ENCODE results near the gene SEC14L1. TPM values are rescaled to one million over a fixed set of nuclear protein-coding genes. Genes with fewer than 3 reads are reported as not detected.

SEC14L1 gene
- total RNA-seq, 2 donors from 2014 or later, result 31.0 to 38.8 TPM

DNA sequence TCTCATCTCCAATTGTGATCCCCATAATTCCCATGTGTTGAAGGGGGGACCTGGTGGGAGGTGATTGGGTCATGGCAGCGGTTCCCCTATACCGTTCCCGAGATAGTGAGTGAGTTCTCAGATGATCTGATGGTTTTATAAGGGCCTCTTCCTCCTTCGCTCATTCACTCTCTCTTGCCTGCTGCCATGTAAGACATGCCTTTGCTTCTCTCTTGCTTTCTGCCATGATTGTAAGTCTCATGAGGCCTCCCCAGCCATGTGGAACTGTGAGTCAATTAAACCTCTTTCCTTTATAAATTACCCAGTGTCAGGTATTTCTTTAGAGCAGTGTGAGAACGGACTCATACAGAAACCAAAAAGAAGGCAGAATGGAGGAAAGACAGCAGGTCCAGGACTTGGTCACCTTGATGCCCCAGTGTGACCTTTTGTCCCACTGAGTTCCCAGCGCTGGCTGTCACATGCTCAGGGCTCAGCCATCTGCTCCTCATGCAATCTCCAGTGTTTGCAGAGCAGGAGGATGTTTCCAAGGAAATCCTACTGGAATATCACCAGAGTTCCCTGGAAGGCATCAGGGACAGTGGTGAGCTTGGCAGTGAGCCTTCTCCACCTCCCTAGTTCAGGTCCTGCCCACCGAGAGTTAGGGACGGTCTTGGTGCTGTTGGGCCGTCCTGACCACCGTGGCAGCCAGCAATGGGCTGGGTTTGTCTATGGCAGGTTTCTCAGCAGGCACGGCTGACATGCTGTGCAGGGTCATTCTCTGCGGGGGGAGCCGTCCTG is 96.7 kb downstream of the SEC14L1 start:
- intact Hi-C loops (cut with DNase I), result no loop called here

DNA sequence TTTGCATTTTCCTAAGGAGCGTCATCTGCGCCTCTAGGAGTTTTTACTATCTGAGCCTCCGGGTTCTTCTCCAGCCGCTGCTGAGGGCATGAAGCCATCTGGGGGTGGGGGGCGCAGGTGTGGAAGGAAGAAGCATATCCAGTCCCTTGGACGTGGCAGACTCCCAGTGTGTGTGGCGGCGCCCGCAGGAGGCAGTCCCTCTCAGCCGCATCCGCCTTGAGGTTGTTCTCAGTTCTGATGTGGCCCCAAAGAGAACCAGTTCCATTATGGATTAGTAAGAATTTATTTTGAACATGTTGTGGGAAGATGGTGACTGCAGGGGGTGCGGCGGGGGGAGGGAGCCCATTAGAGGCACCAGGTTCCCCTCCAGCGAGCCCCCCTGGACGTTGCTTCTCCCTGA is 100.2 kb downstream of the SEC14L1 start:
- DNase-seq, result no peak

More for the DNA sequence above, 96.7 kb downstream of the SEC14L1 start:
- Histone ChIP-seq H3K27me3 (no peaks in the 10 kb centered on the region), H3K9ac (ENCODE audit: low read depth in 2 of 2, low read length in 2 of 2) (no peak overlapping the region), H3K4me3 (no peak overlapping the region), H3K4me1 (peaks cover 7% of the 10 kb centered on the region), H3K27ac (no peak overlapping the region), H3K9me3 (no peaks in the 10 kb centered on the region), H3K36me3 (no peaks in the 10 kb centered on the region)
- TF ChIP-seq, protein P1, sequence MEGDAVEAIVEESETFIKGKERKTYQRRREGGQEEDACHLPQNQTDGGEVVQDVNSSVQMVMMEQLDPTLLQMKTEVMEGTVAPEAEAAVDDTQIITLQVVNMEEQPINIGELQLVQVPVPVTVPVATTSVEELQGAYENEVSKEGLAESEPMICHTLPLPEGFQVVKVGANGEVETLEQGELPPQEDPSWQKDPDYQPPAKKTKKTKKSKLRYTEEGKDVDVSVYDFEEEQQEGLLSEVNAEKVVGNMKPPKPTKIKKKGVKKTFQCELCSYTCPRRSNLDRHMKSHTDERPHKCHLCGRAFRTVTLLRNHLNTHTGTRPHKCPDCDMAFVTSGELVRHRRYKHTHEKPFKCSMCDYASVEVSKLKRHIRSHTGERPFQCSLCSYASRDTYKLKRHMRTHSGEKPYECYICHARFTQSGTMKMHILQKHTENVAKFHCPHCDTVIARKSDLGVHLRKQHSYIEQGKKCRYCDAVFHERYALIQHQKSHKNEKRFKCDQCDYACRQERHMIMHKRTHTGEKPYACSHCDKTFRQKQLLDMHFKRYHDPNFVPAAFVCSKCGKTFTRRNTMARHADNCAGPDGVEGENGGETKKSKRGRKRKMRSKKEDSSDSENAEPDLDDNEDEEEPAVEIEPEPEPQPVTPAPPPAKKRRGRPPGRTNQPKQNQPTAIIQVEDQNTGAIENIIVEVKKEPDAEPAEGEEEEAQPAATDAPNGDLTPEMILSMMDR (IDR thresholded peaks at IDR 0.05), result no peak
- DNase-seq, result no peak

DNA sequence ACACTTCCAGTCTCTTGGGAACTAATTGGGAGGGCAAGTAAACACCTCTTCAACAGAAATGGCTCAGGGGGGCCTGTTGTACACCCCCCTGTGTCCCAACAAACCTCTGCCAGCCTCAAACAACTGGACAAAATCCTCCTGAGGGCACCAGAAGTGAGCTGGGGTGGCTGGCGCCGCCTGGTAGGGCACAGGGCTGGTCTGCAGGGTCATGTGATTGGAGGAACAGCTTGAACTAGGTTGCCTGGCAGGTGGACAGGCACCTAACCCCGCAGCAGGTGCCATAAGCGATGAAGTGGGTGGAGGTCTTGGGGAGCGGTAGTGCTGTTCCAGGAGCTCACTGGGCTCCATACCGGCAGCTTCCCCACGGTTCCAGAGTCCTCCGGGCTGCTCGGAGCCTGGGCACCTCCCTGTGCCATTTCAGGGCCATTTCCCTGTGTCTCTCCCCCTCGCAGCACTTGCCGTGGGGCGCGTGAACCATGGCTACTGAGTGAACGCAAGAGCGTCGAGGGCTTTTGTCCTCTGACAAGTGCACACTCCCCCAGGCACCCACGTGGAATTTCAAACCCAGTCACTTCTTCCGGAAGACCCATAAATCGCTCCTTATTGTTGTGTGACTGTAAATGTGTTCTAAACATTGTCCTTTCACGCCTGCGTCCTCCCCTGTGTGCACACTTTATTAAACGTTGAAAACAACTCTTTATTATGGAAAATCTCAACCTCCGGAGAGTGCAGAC is 101.5 kb downstream of the SEC14L1 start:
- H3K27ac ChIP-seq, result no peak overlapping the region
- no peak overlapping the region for H3K4me3 ChIP-seq
- TF ChIP-seq, protein P1 (IDR thresholded peaks at IDR 0.05), result no peak
- H3K27me3 ChIP-seq, result no peaks in the 10 kb centered on the region
- H3K9ac ChIP-seq (ENCODE audit: low read depth in 2 of 2, low read length in 2 of 2), result peak overlapping the region in 1 of 2 donors; percentile 4
- intact Hi-C loops (cut with DNase I), result no loop called here
- H3K36me3 ChIP-seq, result no peaks in the 10 kb centered on the region
- no peaks in the 10 kb centered on the region for H3K4me1 ChIP-seq
- no peaks in the 10 kb centered on the region for H3K9me3 ChIP-seq
- no peak for DNase-seq

More for the DNA sequence above, 100.2 kb downstream of the SEC14L1 start:
- Histone ChIP-seq H3K9me3 (no peaks in the 10 kb centered on the region), H3K36me3 (no peaks in the 10 kb centered on the region), H3K4me1 (no peaks in the 10 kb centered on the region), H3K27me3 (no peaks in the 10 kb centered on the region), H3K4me3 (no peak overlapping the region), H3K27ac (no peak overlapping the region), H3K9ac (ENCODE audit: low read depth in 2 of 2, low read length in 2 of 2) (no peak overlapping the region)
- TF ChIP-seq, protein P1 (IDR thresholded peaks at IDR 0.05), result no peak
- intact Hi-C loops (cut with DNase I), result no loop called here

DNA sequence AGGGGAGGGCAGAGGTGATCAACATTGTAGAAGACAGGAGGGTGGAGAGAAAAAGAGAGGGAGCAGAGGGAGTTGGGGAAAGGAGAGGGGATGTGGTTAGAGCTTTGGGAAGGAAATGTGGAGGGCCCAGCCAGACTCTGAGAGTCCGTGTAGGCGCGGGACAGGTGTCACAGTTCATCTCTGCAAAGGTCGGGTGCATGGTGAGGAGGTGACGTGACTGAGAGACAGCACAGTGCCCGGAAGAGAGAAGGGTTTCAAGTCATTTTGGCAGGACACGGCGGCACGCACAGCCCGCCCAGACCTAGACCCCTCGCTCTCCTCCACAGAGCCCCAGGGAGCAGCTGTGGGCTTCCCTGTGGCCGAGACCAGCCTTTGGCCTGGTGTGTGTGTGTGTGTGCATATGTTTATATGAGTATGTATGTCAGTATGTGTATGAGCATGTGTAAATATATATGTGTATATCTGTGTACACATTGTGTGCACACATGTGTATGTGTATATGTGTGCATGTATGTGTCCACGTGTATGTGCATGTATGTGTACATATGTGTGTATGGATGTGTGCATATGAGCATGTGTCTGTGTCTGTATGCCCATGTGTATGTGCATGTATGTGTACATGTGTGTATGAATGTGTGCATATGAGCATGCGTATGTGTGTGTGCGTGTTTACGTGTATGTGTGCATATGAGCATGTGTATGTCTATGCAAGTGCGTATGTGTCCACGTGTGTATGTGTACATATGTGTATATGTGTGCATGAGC is 104.6 kb downstream of the SEC14L1 start:
- no peak overlapping the region for H3K4me3 ChIP-seq
- no peaks in the 10 kb centered on the region for H3K9me3 ChIP-seq
- H3K27ac ChIP-seq, result no peak overlapping the region
- no peaks in the 10 kb centered on the region for H3K27me3 ChIP-seq
- no peak overlapping the region for H3K9ac ChIP-seq (ENCODE audit: low read depth in 2 of 2, low read length in 2 of 2)
- DNase-seq, result no peak
- TF ChIP-seq, protein P1 (IDR thresholded peaks at IDR 0.05), result no peak
- intact Hi-C loops (cut with DNase I), result no loop called here
- H3K36me3 ChIP-seq, result no peaks in the 10 kb centered on the region
- no peaks in the 10 kb centered on the region for H3K4me1 ChIP-seq

Data from colonic mucosa (tissue), 4 donors.